ENCODE data around the gene PABPC1L2B. TPM values are rescaled to one million over a fixed set of nuclear protein-coding genes. Genes with fewer than 3 reads are reported as not detected.
"Not testable (repeated sequence)": the region's sequence is repeated elsewhere in the genome, so short reads cannot be mapped to it uniquely, and the experiment has no call there.

Gene PABPC1L2B
- total RNA-seq: not detected in 2 replicates
- polyA plus RNA-seq (2012): not detected

DNA sequence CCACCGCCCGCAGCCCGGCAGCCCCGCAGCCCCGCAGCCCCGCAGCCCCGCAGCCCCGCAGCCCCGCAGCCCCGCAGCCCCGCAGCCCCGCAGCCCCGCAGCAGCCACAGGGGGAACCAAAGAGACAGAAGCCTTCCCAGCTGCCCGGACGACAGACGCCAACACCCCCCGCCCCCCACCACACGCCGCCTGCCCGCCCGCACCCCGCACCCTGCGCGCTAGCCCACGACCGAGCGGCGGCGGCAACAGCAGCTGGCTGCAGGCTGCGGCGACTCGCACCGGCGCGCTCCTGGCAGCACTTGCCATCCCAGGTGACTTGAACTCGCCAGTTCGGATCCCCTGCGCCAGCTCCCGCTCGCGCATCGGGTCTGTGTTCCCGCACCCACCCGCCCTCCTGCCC, at the start of gene PABPC1L2B:
PABPC1L2B (plus strand) TSS at position 207 of the 400 bp plus-strand sequence. CDS start 704 bp downstream, outside the sequence.
- DNase-seq (ENCODE audit: low read depth): not testable (repeated sequence)

DNA sequence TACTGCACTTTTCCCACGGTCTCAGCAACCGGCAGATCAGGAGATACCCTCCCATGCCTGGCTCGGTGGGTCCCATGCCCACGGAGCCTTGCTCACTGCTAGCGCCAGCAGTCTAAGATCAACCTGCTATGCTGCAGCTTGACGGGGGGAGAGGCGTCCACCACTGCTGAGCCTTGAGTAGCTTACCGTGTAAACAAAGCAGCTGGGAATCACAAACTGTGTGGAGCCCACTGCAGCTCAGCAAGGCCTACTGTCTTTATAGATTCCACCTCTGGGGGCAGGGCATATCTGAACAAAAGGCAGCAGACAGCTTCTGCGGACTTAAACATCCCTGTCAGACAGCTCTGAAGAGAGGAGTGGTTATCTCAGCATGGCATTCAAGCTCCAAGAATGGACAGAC, 42.8 kb upstream of the PABPC1L2B start:
- DNase-seq (ENCODE audit: low read depth): not testable (repeated sequence)

DNA sequence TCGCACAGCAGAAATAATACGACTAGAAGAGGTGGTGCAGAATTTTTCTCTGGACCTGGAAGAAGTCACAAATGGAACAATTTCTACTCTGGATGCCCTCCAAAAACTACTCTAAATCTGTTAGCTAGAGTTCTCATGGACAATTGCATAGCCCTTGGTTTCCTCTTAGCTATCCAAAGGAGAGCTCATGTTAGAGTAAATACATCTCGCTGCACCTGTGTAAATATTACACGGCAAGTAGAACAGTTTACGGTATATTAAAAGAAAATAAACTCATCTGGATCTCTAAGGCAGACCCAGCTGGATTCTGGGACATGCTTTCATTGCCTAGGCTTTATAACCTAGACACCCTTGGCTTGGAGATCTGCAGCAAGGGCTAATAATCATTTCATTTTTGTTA, 30.9 kb upstream of the PABPC1L2B start:
- DNase-seq (ENCODE audit: low read depth): not testable (repeated sequence)

DNA sequence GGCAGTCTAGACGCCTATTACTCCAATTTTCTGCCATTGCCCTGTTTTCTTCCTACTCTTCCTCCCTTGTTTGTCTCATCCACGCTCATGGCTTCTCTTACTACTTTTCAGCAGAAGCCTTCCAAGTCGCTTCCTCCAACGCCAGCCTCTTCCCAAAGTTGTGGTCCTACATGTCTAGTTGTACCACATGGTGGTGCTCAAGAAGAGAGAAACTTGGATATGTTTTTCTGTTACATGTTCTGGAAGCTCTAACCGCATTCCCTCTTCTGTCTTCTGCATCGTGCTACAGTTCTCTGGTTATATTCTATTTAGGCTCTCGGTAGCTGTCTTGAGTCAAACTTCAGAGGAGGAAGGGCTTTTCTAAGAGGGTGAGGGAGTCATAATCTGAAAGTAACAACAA, 27.9 kb upstream of the PABPC1L2B start:
- DNase-seq (ENCODE audit: low read depth): not testable (repeated sequence)

DNA sequence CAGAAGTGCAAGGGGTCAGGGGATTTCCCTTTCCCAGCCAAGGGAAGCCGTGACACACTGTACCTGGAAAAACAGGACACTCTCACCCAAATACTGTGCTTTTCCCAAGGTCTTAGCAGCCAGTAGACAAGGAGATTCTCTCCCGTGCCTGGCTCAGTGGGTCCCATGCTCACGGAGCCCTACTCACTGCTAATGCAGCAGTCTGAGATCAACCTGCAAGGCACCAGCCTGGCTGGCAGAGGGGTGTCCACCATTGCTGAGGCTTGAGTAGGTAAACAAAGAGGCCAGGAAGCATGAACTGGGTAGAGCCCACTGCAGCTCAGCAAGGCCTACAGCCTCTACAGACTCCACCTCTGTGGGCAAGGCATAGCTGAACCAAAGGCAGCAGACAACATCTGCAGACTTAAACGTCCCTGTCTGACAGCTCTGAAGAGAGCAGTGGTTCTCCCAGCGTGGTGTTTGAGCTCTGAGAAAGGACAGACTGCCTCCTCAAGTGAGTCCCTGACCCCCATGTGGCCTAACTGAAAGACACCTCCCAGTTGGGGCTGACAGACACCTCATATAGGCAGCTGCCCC, 21.8 kb upstream of the PABPC1L2B start:
- DNase-seq (ENCODE audit: low read depth): not testable (repeated sequence)

DNA sequence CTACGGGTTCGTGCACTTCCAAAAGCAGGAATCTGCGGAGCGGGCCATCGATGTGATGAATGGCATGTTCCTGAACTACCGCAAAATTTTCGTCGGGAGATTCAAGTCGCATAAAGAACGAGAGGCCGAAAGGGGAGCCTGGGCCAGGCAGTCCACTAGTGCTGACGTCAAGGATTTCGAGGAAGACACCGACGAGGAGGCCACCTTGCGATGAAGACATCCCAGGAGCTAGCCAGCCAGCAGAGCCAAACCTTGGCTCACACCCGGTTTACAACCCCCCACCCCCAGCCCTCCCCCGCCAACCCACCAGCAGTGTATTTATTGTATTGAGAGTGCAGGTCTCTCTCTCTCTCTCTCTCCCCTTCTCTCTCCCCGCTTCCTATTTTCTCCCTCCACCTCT, 1.3 kb downstream of the PABPC1L2B start:
- not testable (repeated sequence) for DNase-seq (ENCODE audit: low read depth)

DNA sequence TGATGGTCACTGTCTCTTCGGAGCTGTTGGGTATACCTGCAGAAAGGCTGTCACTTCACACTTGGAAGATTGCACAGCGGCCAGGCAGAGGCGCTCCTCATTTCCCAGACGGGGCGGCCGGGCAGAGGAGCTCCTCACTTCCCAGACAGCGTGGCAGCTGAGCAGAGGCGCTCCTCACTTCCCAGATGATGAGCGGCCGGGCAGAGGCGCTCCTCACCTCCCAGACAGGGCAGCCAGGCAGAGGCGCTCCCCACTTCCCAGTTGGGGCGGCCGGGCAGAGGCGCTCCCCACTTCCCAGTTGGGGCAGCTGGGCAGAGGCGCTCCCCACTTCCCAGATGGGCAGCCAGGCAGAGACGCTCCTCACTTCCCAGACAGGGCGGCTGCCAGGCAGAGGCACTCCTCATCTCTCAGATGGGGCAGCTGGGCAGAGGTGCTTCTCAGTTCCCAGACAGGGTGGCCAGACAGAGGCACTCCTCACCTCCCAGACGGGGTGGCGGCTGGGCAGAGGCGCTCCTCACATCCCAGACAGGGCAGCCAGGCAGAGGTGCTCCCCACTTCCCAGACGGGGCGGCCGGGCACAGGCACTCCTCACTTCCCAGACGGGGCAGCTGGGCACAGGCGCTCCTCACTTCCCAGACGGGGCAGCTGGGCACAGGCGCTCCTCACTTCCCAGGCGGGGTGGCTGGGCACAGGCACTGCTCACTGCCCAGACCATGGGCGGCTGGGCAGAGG, 18.8 kb downstream of the PABPC1L2B start:
- no peak for DNase-seq (ENCODE audit: low read depth)

DNA sequence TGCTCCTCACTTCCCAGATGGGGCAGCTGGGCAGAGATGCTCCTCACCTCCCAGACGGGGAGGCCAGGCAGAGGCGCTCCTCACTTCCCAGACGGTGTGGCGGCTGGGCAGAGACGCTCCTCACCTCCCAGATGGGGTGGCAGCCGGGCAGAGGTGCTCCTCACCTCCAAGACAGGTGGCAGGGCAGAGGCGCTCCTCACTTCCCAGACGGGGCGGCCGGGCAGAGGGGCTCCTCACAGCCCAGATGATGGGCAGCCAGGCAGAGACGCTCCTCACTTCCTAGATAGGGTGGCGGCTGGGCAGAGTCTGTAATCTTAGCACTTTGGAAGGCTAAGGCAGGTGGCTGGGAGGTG, 19.3 kb downstream of the PABPC1L2B start:
- DNase-seq (ENCODE audit: low read depth): not testable (repeated sequence)

DNA sequence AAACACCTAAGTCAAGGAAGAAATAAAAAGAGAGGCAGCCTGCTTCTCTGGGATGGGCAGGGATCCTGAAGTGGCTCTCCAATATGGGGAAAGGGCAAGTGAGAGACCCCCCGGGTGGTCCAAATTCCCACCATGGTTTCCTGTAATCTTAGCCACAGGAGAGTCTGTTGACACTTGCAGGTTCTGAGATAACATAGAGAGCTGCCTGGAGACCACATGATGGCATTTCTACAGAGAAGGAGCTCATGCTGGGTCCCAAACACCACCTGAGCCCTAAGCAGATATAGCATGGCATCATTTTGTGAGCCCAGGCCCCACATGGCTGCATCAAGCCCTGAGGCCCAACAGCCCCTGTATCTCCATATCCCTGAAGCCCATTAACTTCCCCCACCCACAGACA, 26.1 kb downstream of the PABPC1L2B start:
- DNase-seq (ENCODE audit: low read depth): no peak

Other genes with a start within 250 kb of the PABPC1L2B start
- gene DMRTC1B, start 226.0 kb upstream of the PABPC1L2B start, total RNA-seq: not detected in 2 replicates
- gene FAM236B, start 220.3 kb upstream of the PABPC1L2B start, total RNA-seq: not detected in 2 replicates
- gene FAM236D, start 194.7 kb upstream of the PABPC1L2B start, total RNA-seq: not detected in 2 replicates
- gene FAM236C, start 90.3 kb upstream of the PABPC1L2B start, total RNA-seq: not detected in 2 replicates
- not detected in 2 replicates for gene FAM236A, start 64.7 kb upstream of the PABPC1L2B start, total RNA-seq
- not detected in 2 replicates for gene DMRTC1, start 59.1 kb upstream of the PABPC1L2B start, total RNA-seq
- gene PABPC1L2A, start 76.6 kb downstream of the PABPC1L2B start, total RNA-seq: not detected in 2 replicates
- not detected in 2 replicates for gene NAP1L2, start 211.9 kb downstream of the PABPC1L2B start, total RNA-seq

All from myocyte (in vitro differentiated cells).